ENCODE measurements around the gene GLE1.
A peak's percentile ranks its signal among the peaks of the same experiment; 100 is the strongest.
"Not testable (repeated sequence)": the region's sequence is repeated elsewhere in the genome, so short reads cannot be mapped to it uniquely, and the experiment has no call there.

Gene GLE1

DNA sequence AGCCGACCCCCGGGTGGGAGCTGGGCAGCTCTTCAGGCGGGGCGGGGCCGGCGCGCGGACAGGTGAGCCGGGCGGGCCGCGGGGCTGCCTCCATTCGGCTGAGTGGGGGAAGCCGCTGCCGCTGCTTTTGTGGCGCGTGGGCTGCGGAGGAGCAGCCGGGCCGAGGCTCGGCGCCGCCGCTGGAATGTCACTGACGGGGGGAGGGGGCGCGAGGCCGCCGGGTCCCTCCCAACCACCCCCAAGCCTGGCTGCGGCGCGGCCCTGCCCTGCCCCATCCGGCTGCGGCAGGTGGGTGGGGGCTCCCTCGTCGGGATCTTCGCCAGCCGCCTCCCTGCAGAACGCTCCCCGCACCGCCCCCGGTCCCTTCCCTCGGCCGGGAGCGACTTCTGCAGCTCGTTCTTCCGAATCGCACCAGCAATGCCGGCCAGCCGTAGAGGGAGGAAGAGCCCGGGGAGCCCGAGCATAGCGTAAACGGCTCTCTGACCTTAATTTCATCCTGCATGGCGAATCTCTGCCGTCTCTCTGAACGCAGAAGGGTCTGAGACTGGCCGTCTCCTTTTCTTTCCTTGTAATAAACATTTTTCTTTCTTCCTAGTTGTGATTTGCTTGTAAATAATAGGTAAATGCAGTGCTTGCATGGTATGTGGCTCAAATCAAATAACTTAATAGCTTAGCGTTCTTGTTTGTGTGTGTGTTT is 48.4 kb downstream of the GLE1 start:
- peak; percentile 10 to 49 for DNase-seq (ENCODE audit: low read depth in 2 of 2)

DNA sequence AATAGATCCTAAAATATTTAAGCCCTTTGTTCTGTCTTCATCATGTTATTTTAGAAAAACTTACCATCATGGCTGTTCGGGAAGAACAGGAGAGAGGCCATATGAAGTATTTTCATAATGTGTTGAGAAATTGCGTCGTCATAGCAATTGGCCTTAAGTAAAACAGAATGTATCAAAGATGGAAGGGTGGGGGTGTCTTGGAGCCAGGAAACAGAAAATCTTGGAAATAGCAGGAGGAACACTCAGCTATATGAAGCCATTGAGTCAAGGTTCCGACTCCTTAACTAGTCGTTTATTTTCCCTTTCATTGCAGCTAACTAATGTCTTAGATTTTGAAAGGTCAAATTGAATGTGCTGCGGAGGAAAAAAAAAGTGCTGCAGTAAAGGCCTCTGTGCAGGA is 49.2 kb downstream of the GLE1 start:
- DNase-seq (ENCODE audit: low read depth in 2 of 2) = no peak

DNA sequence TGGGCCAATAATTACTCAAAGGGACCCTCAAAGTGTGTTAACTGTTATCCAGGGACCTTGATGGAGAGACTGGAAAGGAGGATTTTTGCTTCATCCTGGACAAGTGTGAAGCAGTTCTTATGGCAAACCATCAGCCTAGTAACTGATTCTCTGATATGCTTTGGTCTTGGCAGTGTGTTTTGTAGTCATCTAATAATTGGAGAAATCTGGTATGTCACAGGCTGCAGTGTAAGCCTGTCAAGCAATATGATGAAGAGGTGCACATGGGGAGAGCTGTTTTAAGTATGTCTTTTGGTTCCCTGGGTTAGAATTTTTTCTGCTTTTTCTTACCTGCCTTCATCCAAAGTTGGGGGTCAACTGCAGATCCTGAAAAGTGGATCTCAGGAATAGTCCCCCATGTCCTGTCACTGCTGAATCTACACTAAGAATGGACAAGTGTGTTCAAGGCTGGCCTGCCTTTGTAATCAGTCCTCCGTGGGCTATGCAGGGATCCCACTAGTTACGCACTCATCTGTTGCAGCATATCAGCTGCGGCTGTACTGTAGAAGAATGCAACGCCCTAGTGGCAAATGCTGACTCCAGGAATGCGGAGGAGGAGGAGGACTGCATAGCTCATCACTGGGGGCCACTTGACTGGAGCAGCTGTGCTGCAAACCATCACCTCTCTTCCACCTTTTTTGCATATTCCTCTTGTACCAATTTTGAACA is 49.8 kb downstream of the GLE1 start:
- no peak for DNase-seq (ENCODE audit: low read depth in 2 of 2)

DNA sequence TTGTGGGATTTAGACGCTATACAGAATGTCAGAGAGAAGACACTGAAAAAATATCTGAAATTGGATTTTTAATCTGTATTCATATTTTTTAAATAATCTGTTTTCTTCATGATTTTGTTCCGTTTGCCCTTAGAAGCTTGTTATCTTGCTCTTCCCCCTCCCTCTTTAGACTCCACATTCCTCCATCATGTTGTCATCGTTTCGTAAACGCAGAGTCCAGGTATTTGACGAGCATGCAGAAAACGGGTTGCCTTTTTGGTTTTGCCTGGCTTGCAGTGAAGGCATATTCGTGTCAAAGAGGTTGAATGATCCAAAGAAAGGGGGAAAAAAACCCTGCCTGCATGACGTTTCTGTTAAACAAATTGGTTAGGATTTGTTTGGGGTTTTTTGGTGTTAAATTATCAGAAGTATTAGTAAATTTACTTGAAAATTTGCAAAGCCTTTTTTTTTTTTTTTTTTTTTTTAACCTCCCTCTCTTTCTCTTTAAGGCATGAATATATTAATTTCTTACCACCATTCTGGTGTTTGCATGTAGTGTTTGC is 50.7 kb downstream of the GLE1 start:
- DNase-seq (ENCODE audit: low read depth in 2 of 2) = no peak

DNA sequence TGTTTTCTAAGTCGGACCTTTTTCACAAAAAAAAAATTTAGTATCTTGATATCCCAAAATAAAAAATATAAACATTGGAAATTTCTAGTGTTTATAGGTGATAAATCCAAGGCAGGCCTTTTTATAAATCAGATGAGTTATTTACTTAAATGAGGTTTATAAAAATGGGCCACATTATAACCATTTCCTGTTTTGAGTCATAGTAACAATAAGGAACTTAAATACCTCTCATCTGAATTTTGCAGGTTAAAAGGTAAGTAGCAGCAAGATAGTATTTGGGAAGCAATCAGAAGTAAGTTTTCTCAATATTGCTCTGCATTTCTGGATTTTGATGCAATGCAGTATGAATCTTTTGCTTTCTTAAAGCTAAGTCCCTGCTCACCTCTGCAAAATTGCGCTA is 51.8 kb downstream of the GLE1 start:
- no peak for DNase-seq (ENCODE audit: low read depth in 2 of 2)

DNA sequence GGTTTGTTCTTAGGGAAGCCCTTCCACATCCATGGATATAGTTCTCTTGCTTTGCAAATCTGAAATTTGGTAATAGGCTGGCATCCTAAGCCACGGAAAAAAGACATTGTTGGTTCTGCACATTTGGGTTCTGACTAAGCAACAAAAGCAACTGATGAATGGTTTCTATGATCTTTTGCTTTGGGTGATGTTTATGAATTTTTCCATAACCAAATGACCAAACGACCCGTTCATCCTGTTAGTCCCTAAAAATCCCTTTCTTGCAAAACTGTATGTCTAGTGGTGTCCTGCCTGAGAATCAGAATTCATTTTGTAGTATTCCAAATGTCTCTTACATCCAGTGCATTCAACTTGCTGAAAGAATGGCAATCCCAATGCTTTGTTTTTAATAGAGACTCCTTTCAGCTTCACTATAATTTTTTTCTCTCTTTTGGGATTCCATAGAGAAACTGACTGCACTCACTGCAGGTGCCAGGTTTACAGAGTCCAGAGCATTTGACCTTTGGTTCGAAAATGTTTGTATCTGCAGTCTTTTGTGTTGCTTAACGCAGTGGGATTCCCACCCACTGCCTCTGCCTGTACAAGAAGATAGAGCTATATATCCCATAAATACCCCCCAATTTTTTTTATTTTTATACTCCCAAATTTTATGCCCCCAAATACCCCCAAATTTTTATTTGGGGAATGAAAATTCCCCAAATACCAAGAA is 52.6 kb downstream of the GLE1 start:
- DNase-seq (ENCODE audit: low read depth in 2 of 2) = no peak

DNA sequence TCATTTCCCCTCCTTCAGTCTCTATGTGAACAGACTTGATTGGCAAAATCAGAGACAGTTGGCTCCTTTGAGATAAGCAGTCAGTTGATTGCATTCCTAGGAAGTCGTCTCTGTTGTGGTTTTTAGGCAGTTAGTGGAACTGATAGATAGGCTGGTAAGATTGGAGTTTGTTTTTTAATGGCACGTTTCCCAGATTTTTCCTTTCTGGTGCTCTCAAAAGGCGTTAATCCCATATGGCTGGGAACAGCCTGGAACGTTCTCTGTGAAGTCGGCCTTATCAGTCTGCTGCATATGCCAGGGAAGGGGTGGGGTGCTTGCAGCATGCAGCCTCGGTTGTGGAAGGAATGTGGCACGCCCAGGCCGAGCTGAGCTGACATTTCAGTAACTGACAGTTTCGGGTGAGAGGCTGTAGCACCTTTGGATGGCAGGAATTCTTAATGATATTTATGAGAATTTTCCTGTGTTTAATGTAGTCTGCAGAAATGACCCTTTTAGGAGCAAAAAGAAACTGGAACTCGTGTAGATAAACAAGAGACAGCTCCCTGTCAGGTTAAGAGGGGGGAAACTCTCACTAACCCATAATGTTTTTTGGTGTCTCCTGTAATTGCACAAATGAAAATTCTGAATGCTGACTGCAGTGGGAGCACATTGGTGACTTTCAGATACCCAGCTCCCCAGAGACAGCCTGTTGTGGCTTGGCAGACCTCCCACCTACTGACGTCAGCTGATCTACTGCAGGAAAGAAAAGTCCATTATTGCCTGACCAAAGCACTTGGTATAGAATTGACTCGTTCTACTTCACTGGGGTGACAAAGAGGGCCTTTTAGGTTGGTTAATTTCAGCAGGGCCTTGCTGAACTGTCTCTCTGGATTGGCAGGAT is 54.2 kb downstream of the GLE1 start:
- peak in 1 of 2 donors; percentile 23 for DNase-seq (ENCODE audit: low read depth in 2 of 2)

DNA sequence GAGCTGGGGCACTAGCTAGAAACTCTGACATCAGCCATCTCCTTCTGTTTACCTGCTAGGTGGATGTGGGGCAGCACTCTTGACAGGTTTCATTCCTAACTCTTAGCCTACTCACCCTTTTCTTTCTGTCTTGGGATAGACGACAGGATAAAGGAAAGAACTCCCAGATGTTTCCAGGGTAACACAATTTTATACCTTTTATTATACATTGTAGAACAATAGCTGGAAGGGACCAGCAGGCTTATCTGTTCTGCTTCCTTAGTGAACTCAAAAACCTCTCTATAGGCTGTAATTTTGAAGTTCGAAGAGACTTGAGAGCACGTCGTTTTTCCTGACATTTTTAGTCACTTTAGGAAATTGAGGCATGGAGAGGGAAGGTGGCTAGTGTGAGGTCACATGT is 61.1 kb downstream of the GLE1 start:
- no peak for DNase-seq (ENCODE audit: low read depth in 2 of 2)

DNA sequence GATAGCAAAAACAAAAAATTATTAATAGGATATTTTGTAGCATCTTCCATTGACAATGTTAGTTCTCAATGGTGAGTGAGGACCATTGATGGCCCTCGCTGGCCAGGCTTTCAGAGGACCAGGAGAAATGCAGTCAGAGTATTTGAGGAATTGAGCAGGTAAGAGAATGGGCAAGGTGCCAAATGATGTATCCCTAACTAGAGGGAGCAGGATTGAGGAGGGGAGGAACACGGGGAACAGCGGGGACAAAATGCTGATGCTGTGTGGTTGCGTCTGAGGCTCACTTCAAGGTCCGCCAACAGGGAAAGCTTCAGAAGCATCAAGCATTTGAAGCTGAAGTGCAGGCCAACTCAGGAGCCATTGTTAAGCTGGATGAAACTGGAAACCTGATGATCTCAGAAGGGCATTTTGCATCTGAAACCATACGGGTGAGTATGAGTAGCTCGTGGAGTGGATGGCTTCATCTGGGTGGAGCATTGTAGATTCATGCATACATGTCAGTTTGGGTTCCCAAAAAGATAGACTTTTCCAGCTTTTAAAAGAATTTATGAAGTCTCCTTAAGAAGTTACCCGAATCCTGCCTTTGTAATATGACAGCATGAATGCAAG is 64.1 kb downstream of the GLE1 start:
- no peak for DNase-seq (ENCODE audit: low read depth in 2 of 2)

DNA sequence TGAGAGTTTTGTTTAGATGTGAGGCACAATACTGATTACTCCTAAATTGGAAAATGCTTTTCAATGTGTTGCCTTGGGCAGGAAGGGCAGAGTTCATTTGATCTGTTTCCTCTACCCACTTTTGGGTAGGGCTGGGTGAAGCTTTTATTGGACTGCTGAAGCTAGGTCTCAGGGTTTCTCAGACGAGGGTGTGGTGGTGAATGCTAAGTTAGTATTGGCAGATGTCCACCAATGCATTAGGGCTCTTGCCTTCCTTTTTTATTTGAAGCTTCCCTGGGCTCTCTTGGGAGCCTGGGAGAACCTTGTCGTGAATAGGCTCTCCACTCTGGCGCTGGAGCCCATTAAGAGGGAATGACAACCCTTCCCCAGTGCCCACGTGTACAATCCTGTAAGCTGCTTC is 71.0 kb downstream of the GLE1 start:
- DNase-seq (ENCODE audit: low read depth in 2 of 2) = no peak

DNA sequence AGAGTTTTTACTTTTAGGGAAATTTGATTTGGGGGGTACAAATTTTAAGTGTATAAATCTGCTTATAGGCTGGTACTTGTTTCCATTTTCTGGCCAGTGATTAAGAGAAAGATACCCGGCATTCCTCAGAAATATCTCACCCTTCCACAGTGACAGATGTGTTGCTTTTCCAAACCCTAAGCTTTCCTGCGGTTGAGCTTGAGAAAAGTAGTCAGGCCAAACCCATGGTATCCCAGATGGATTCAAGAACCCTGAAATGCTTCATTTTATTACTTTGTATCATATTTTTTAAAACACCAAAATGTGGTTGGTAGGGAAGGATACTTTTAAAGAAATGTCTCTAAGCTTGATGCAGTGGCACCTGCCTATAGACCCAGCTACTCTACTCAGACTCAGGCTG is 71.4 kb downstream of the GLE1 start:
- DNase-seq (ENCODE audit: low read depth in 2 of 2) = no peak

DNA sequence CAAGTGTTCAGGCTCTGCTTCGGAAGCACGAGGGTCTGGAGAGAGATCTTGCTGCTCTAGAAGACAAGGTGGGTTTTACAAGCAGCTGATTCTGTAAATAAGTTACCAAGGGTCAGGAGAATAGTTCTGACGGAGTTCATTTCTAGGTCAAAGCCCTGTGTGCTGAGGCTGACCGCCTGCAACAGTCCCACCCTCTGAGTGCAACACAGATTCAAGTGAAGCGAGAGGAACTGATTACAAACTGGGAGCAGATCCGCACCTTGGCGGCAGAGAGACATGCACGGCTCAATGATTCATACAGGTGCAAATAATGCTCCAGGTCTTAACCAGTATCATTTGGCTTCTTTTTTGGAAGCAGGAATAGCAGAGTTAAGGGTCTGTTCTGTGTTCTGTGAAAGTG is 72.7 kb downstream of the GLE1 start:
- no peak for DNase-seq (ENCODE audit: low read depth in 2 of 2)

DNA sequence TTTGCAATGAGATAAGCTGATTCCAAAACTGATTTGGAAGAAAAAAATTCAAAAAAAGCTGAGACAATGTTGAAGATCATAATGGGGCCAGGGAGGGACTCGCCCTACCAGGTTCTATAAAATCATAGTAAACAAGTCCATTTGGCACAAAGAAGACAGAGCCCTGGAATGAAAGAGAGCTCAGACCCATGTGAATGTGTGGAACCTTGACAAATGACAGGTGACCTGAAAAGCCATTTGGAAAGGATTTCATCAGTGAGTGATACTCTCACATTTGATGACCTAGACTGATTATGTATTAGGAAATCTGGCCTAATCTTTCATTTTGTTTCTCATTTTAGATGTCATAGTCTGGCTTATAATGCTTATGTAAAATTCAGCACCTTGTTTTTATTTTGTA is 74.7 kb downstream of the GLE1 start:
- no peak for DNase-seq (ENCODE audit: low read depth in 2 of 2)

DNA sequence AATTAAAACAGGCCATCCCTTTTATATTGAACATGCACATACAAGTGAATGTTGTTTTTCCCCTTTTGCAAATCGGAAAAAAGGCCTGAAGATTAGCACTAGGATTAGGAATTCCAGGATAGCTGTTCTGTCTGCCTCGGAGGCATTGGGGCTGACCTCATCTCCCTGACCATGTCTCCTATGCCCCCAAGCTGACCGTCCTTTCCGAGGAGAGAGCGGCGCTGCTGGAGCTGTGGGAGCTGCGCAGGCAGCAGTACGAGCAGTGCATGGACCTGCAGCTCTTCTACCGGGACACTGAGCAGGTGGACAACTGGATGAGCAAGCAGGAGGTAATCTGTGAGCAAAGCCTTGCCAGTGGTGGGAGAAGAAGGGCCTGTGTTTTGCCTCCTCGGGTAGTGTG is 76.2 kb downstream of the GLE1 start:
- DNase-seq (ENCODE audit: low read depth in 2 of 2) = no peak

DNA sequence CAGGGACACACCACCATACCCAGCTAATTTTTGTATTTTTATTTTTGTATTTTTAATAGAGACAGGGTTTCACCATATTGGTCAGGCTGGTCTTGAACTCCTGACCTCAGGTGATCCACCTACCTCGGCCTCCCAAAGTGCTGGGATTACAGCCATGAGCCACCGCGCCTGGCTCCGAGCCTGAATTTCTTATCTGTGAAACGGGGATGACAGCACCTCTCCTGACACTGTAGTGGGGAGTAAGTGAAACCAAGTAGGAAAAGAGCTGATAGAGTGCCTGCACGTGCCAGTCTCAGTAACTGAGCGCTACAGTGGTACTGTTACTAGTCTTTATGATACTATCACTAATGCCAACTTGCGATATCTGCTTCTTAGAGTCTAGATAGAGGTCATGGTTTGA is 80.6 kb downstream of the GLE1 start:
- DNase-seq (ENCODE audit: low read depth in 2 of 2) = not testable (repeated sequence)

DNA sequence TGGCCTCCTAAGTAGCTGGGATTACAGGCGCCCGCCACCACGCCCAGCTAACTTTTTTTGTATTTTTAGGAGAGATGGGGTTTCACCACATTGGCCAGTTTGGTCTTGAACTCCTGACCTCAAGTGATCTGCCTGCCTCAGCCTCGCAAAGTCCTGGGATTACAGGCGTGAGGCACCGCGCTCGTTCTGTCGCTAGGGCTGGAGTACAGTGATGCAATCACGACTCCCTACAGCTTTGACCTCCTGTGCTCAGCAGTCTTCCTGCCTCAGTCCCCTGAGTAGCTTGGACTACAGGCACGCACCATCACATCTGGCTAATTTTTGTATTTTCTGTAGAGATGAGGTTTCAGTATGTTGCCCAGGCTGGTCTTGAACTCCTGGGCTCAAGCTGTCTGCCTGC is 82.4 kb downstream of the GLE1 start:
- DNase-seq (ENCODE audit: low read depth in 2 of 2) = not testable (repeated sequence)

DNA sequence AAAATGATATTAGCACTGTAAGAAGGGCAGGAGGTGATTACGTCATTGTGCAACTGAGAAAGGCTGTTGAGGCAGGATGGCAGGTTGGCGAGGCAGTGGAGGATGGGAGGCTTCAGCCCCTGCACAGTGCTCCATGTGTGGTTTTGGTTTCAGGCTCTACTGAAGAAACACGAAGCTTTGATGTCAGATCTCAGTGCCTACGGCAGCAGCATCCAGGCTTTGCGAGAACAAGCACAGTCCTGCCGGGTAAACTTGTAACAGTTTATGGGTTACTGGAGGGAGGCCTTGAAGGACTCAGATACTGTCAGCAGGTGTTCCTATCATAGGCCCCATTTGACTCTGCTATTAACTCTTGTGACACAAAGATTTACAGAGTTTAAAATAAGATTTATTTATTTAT is 82.9 kb downstream of the GLE1 start:
- DNase-seq (ENCODE audit: low read depth in 2 of 2) = peak in 1 of 2 donors; percentile 1

DNA sequence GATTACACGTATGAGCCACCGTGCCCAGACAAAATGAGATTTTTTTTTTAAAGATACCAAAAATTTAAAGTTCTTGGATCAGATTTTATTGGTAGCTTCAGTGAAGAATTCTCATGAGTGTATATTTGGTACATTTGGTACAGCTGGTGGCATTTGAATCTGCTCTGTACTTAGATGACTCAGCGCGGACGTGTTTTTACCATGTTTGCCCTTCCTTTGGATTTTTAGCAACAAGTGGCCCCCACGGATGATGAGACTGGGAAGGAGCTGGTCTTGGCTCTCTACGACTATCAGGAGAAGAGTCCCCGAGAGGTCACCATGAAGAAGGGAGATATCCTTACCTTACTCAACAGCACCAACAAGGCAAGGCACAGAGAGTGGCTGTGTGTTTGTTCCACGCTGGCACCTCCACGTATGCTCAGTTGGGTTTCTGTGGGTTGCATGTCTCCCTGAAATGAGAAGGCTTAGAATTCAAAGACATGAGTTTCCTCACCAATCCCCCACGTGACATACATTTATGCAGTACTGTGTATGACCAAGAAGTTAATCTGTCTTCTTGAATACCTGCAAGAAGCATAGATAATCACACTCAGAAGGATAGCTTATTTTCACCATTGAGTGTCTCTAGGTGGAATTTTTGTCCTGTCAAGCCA is 84.2 kb downstream of the GLE1 start:
- no peak for DNase-seq (ENCODE audit: low read depth in 2 of 2)
